HUDEP-2 (cell line): ENCODE measurements around the gene SLC4A7.
"Not testable (repeated sequence)": the region's sequence is repeated elsewhere in the genome, so short reads cannot be mapped to it uniquely, and the experiment has no call there.

Experiments
- DNase-seq, 76 experiments: peaks; one replicate each; lab custom pipeline; 2025; ENCODE audit not compliant: unreplicated experiment in 76 of 76; lab: John Stamatoyannopoulos, UW

The SLC4A7 gene

DNA sequence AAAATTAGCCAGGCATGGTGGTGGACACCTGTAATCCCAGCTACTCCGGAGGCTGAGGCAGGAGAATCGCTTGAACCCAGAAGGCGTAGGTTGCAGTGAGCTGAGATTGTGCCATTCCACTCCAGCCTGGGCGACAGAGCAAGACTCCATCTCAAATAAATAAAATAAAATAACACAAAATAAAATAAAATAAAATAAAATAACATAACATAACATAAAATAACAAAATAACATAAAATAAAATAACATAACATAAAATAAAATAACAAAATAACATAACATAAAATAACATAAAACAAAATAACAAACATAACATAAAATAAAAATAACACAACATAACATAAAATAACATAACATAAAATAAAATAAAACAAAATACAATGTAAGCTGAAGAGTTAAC lies 45.8 kb downstream of the SLC4A7 start:
- not testable (repeated sequence) for DNase-seq

DNA sequence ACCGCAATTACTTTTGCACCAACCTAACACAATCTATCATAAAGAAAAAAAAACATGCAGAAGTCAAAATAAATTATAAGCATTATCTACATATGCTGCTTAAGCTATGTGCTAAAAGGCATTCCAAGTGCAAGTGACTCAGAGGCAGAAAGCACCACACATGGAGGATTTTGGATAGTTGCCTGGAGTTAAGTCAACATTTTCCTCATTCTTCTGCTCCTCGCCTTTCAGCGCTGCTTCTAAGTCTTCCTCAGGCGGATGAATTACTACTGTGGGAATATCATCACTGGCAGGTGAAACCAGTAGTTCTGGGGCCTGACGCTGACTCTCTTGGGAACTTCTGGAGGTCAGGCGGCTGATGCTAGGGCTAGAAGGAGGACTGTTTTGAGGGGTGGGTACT lies 53.1 kb downstream of the SLC4A7 start:
- DNase-seq: no peak

DNA sequence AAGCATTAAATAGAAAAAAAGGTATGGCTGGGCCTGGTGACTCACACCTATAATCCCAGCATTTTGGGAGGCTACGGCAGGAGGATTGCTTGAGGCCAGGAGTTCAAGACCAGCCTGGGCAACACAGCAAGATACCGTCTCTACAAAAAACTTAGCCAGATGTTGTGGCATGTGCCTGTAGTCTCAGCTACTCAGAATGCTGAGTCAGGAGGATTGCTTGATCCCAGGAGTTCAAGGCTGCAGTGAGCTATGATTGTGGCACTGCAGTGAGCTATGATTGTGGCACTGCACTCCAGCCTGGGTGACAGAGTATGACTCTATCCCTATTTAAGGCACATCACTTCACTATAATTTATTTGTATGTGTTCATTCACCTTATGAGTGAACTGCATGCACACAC lies 54.3 kb downstream of the SLC4A7 start:
- no peak for DNase-seq

DNA sequence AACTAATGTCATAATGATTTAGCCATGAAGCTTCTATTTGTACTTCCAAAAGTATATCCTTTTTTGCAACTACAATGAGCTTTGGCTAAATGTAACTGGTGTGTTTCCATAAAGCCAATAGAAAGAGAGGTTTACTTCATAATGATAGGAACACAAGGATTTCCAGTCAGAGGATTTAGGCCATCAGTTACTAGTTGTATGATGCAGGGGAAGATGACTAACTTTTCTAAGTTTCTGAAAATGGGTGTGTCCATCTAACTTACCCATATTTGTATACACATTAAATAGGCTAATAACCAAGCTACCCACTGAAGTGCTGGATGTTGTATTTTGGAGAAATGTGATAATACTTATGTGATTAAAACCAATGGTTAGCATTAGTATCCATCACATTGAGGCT lies 55.7 kb downstream of the SLC4A7 start:
- DNase-seq: no peak

DNA sequence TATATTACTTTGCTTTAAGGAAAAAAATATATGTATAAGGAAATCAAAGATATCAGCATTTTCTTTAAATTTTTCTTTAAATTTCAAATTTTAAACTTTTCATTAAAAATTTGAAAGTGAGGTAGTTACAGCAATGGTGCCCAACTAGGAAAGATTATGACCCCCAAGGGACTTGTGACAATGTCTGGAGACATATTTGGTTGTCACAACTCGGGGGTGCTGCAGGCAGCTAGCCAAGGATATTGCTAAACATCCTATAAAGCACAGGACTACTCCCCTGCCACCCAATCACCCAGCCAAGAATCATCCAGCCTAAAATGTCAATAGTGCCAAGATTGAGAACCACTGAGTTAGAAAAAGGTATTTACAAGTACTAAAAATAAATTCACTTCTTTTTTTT lies 57.3 kb downstream of the SLC4A7 start:
- no peak for DNase-seq

DNA sequence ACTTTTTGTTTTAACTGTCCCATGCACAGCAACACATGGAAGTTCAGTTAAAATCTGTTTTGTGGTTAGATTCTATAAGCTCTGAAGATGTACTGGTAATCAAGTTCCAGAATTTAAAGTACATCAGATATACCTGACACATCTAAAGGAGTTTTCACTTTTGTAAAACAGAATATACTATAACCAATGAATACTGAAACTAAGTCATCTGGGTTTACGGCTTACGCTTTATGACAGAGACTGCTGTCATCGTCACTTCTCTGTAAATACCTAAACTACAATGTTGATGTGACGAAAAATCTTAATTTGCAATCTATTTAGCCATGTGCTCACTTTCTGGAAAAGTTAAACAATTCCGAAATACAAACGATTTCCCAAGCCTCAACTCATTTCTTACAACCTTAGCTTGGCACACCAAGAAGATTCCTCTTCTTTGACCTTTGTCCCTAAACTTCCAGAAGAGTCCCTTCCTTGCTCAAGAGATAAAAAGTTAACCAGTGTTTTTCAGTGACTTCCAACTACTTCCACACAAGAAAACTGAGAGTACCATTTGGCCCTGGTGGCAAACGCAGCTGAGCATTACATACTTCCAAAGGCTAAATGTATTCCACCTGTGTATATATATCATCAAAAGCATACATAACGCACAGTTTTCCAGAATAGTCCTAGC lies 58.2 kb downstream of the SLC4A7 start:
- no peak for DNase-seq

DNA sequence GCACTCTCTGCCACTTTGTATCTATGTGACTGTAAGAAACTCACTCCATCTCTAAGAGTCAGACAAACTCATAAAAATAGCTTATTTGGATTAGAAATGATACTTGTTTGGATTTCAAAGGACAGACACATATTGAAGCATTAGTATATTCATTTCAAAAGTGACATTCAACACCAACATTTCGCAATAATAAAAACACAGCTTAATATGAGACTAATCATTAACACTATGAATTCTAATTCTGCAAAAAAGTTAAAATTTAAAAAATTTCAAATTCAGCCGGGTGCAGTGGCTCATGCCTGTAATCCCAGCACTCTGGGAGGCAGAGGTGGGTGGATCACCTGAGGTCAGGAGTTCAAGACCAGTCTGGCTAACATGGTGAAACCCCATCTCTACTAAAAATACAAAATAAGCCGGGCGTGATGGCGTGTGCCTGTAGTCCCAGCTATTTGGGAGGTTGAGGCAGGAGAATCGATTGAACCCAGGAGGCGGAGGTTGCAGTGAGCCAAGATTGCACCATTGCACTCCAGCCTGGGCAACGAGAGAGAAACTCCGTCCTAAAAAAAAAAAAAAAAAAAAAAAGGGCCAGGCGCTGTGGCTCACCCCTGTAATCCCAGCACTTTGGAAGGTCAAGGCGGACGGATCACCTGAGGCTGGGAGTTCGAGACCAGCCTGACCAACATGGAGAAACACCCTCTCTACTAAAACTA lies 59.2 kb downstream of the SLC4A7 start:
- not testable (repeated sequence) for DNase-seq

DNA sequence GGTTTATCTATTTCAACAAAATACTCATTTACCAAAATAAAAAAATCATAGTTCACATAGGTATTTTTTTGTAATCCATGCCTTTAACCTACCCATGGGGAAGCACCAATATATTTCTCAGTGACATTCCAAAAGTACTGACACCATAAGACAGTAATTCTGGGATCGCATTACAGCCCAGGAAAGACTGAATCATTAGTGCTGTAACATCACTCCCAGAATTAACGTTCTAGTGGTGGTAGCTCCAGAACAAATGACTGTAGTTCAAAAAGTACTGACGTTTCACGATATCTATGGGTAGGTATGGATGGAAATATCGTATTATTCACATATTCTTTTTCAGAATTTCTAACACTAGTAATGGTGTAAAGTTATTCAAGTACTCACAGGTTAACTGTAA lies 60.7 kb downstream of the SLC4A7 start:
- DNase-seq: no peak

DNA sequence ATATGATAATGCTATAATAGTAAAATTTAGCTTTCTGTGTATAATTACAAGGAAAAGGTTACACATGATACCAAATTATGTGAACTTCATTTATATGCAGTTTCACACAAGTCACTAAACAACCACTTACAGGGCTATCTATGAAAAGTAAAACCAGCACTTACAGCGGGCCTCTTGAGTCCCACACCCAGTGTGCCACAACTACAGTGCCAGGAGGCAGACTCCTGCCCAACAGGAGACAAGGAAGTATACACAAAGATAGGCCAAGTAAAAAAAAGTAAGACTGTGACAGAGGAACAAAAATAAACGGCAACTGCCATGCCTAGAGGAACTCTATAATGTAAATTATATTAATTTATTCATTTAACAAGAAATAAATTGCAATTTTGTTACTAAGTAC lies 61.6 kb downstream of the SLC4A7 start:
- DNase-seq: no peak

DNA sequence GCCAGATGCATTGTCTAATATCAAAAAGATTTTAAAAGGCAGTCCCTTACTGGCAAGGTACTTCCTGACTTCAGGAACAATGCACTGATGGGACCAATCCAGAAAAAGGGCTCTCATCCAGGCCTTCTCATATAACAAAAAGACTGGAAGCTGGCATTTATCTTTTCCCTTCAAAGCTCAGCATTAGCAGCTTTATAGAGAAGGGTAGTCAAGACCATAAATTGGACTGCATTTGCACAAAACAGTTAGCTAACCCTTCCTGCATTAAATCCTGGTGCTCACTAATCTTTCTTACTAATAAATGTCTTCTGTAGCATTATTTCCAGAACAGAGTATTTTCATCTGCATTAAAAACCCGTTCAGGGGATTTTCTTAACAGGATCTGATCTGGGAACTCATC lies 69.0 kb downstream of the SLC4A7 start:
- DNase-seq: no peak

DNA sequence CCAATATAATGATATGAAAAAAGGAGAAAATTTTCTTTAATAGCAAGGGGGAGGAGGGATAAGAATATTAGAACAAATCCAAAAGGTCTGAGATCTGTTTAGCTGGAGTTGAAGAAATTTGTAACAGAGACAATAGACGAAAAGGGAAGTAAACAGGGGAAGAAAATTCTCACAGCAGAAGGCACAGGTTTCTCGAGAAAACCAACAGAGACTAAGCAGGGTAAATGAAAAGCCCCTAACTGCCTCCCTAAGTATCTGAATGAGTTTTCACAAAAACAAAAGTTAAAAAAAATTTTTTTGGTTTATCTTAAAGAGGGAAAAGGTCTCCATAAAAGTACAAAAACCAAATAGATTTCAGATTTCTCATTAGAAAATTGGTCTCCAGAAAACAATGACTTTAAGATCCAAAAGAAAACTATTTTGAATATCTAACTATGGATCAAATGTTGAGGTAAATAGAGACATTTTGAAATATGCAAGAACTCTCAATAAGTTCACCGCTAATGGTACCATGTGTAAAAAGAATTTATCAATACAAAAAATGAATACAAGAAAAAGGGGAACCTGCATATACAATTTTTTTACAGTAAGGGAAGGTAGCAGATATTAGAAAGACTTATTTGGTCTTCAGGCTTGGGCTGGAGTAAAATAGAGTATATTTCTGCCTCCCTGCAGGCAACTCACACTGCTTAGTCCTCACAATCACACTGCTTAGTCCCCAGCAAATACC lies 91.1 kb downstream of the SLC4A7 start:
- no peak for DNase-seq

DNA sequence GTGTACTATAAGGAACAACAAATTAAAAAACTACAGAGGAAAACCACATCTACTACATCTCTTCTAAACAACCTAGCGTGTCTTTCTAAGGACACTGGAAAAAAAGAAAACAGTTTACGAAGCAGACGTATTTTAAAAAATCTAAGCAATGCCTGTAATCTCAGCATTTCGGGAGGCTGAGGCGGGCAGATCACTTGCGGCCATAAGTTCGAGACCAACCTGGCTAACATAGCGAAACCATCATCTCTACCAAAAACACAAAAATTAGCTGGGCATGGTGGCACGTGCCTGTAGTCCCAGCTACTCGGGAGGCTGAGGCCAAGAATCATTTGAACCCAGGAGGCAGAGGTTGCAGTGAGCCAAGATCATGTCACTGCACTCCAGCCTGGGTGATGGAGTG lies 91.8 kb downstream of the SLC4A7 start:
- DNase-seq: not testable (repeated sequence)

DNA sequence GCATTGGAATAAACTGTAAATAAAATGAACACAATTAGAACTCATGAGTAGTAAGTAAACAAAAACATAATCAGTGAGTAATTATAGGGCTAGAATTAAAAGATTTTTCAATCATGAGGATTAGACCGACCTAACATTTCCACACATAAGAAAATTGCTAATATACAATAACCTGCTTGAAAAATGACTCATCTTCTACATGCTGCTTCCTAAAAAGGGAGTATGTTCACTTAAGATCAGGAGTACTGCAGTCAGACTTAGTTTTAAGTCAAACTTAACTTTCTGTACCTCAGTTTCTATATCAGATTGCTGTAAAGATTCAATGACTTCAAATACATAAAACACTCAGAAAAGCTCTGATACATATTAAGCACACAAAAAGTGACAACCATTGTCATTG lies 92.4 kb downstream of the SLC4A7 start:
- no peak for DNase-seq

DNA sequence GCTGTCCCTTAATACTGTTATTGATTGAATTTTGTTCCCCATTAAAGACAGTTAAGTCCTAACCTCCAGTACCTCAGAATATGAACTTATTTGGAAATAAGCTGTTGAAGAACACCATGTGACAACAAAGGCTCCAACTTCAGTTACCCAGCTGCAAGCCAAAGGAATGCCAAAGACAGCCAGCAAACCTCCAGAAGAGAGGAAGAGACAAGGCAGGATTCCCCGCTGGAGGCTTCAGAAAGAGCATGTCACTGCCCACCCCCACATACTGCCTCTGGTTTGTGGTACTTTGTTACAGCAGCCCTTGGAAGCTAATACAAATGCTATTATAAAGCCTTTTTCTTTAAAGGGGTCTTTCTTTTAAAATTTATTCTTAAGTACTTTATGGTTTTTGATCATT lies 96.6 kb downstream of the SLC4A7 start:
- DNase-seq: no peak

DNA sequence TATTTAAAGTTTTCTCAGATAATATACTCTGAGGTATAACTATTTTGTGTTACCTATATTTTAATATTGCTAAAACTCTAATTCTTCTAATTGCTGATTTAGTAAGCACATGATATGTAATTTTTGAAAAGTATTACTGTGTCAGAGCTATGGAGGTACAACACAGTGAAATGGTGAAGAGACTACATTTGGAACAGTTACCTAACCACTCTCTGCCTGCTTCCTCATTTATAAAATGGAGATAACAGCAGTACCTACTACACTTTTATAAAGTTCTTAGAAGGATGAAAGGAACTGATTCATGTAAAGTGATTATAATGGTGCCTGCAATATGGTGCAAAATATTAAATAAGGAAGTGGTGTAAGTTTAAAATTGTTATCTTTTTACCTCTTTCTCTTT lies 98.7 kb downstream of the SLC4A7 start:
- no peak for DNase-seq

DNA sequence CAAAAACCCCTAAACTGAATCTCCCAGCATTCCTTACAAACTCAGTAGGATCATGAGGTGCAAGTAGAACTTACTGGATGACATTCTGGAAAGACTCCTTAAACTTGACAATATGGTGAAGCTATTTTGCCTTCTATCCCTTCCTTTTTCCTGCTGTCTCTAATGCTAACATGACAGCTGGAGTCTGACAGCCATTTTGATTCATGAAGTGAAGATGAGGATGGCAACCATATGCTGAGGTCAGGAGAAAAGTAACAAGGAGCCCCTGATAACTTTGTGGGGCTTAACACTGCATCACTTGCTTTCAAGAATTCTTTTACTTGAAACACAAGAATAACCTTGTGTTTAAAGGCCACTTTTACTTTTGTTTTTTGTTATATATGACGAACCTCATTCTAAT lies 100.0 kb downstream of the SLC4A7 start:
- no peak for DNase-seq

DNA sequence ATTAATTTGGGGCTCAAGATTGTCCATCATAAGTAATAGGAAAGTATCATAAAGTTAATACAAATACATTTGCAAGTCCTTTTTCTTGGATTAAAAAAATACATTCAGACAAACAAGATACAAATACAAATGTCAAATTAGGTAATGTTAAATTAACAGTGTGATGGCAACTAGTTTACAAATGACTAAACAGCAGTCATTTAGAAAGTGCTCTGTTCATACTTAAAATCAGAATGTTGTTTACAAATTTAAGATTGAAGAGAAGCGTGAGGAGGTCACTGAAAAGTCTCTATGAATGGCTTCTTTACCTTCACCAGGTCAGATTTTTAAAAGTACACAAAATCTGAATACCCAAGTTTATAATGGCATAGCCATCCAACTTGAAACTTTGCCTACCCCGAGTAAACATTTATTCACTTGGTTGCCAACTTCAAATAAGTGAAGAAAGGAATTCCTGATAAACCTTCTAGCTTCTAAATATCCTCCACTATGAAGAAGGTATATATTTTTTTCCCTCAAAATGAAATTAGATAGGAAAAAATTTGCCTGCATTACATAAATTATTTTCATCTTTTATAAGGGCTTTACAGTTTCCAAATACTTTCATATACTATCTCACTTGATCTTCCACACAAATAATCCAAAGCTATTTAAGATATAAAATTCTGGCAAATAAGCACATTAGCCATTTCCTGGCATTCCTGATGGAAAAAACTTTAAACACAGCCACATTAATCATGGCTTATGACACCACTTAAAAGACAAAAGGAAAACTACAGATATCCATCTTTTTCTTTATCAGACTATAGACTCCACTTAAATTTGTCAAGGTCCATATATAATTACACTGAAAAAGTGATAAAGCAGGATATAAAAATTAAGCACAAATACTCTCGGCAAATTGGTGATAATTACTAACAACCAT lies 103.5 kb downstream of the SLC4A7 start:
- no peak for DNase-seq

DNA sequence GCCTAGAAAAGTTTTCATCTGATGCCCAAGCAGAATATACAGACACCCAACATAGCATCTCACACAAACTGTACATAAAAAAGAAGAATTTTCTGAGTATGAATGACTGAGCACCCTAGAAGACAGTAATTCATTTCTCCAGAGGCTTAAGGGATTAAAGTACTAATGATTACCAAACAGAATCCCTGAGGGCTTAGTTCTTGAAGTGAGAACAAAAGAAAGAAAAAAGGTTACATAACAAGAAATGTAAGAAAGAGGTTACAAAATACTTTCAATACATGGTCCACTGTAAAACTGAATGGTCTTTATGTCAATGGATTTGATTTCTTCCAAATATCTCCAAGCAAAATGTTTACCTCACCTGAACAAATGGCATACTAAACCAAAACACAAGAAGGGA lies 105.9 kb downstream of the SLC4A7 start:
- no peak for DNase-seq

DNA sequence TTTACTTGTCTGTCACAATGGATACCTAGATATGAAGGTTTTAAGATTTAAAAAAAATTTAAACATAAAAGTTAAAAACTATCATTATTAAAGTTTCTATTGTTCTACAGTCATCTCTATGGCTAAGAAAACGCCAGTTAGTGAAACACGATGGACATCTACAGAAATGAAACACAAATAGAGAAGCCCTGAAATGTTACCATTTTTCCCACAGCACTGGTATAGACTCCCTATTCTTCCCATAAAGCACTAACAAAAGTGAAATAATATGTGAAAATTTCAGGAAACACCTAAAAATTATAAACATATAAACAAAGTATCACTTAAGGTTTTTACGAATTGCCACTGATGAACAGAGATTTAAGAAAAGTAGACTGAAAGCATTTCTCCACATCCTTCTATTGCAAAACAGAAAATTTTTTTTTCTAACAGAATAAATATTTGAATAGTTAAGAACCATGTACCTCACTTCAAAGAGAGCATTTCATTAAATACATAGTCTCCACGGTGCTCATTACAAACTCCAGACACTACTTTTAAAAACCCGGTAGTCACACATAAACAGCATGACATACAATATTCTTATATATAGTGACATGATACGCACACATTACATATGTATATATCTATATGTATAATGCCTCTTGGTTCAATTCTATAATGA lies 107.9 kb downstream of the SLC4A7 start:
- no peak for DNase-seq

DNA sequence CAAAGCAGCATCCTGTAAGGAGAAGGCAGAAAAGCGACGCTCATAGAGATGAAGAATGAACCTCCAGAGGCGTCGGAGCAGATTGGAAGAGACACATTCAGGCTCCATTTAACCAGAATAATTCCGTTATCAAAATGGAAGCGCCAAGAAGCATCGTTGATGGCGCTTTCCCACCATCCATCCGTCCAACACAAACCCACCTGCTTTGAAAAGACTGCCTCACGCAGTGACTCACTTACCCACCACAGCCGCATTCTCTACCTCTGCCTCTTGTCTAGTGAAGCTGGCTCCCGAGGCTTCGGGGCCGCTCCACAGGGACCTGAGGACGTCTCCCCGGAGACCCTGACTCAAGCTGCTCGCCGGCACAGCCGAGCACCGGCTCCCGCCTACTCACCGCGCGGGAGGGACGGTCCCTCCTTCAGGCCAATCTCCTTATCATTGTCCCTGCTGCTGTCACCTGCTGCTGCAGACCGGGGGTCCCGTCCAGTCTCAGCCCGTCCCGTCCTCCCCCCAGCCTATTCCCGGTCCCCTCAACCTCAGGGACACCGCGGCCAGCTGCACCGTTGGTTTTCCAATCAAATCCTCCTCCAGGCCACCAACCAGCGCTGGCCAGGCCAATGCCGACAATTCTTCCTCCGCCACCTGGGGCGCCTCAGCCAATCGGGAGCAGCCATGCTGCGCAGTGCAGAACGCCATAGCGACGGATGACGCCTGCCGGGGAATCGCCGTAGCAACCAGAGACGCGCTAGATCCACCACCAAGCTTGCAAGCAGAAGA lies 115.2 kb downstream of the SLC4A7 start, which contains the start of gene NEK10:
Gene NEK10 (minus strand): TSS at position 553 of the 777 bp plus-strand sequence. CDS start 16,501 bp downstream, outside the sequence.
- DNase-seq: peak in 73 of 76 experiments; percentile 2 to 90 (median 71)
